GM23338 (cell line): Measurements from ENCODE around the gene SORBS1. TPM values are rescaled to one million over a fixed set of nuclear protein-coding genes. Genes with fewer than 3 reads are reported as not detected.
A peak's percentile ranks its signal among the peaks of the same experiment; 100 is the strongest.

ENCODE experiments used
- ATAC-seq: fragments of 200-7000 bp; cut with Tn5 transposase; 3 replicates; pipeline ENCODE4 v1.9.1; 2020
- DNase-seq: peaks from one replicate; pipeline ENCODE4 v3.0.0-alpha.2; 2015; ENCODE audit warnings: low spot score
- H2AFZ ChIP-seq: fragments of 200-600 bp; sonication (generic); 2 replicates; pipeline ENCODE4 v1.8.0; 2016; ENCODE audit warnings: antibody characterized with exemption, mild to moderate bottlenecking, moderate library complexity
- H3F3A ChIP-seq: fragments of 200-600 bp; sonication (generic); replicated peaks from 2 replicates; pipeline ENCODE4 v1.8.0; 2017; ENCODE audit warnings: antibody characterized with exemption, mixed run types, low read depth
- H3K27ac ChIP-seq: fragments of 200-600 bp; sonication (generic); 2 replicates; pipeline ENCODE4 v1.6.1; 2016; ENCODE audit warnings: low read depth
- H3K27me3 ChIP-seq: fragments of 200-600 bp; sonication (generic); 2 replicates; pipeline ENCODE4 v1.8.0; 2016; ENCODE audit warnings: mild to moderate bottlenecking, mixed run types, moderate library complexity; ENCODE audit not compliant: insufficient read depth
- H3K36me3 ChIP-seq: fragments of 200-600 bp; sonication (generic); 2 replicates; pipeline ENCODE4 v1.8.0; 2016; ENCODE audit warnings: mild to moderate bottlenecking; ENCODE audit not compliant: insufficient read depth
- H3K4me1 ChIP-seq: fragments of 200-600 bp; sonication (generic); 2 replicates; pipeline ENCODE4 v1.8.0; 2016; ENCODE audit warnings: mild to moderate bottlenecking, moderate library complexity; ENCODE audit not compliant: insufficient read depth
- H3K4me2 ChIP-seq: fragments of 200-600 bp; sonication (generic); 2 replicates; pipeline ENCODE4 v1.7.1; 2017; ENCODE audit warnings: mixed run types
- H3K4me3 ChIP-seq: fragments of 200-600 bp; sonication (generic); 2 replicates; pipeline ENCODE4 v1.6.1; 2016; ENCODE audit warnings: mixed run types
- H3K79me2 ChIP-seq: fragments of 200-600 bp; sonication (generic); replicated peaks from 2 replicates; pipeline ENCODE4 v1.8.0; 2017; ENCODE audit warnings: mild to moderate bottlenecking; ENCODE audit not compliant: insufficient read depth
- H3K9me2 ChIP-seq: fragments of 200-600 bp; sonication (generic); 2 replicates; pipeline ENCODE4 v1.8.0; 2017; ENCODE audit not compliant: insufficient read depth
- H4K20me1 ChIP-seq: fragments of 200-600 bp; sonication (generic); replicated peaks from 2 replicates; pipeline ENCODE4 v1.8.0; 2017; ENCODE audit warnings: mild to moderate bottlenecking; ENCODE audit not compliant: insufficient read depth
- H3K27ac Mint-ChIP-seq: 2 replicates; pipeline ENCODE4 v1.8.0; 2020; ENCODE audit warnings: inconsistent platforms, mild to moderate bottlenecking, moderate library complexity, mixed read lengths
- H3K27me3 Mint-ChIP-seq: 3 replicates; pipeline ENCODE4 v1.8.0; 2022; ENCODE audit warnings: low read depth, mild to moderate bottlenecking, moderate library complexity, mixed read lengths, inconsistent platforms; ENCODE audit not compliant: insufficient read depth, poor library complexity
- H3K36me3 Mint-ChIP-seq: 3 replicates; pipeline ENCODE4 v1.8.0; 2021; ENCODE audit warnings: low read depth, mild to moderate bottlenecking, inconsistent platforms, moderate library complexity, mixed read lengths
- H3K4me1 Mint-ChIP-seq: 3 replicates; pipeline ENCODE4 v1.8.0; 2020; ENCODE audit warnings: mild to moderate bottlenecking, inconsistent platforms, mixed read lengths
- H3K4me3 Mint-ChIP-seq: 3 replicates; pipeline ENCODE4 v1.8.0; 2021; ENCODE audit warnings: moderate library complexity, mild to moderate bottlenecking, inconsistent platforms, mixed read lengths
- H3K9me3 Mint-ChIP-seq: 3 replicates; pipeline ENCODE4 v1.8.0; 2020; ENCODE audit warnings: moderate library complexity, mild to moderate bottlenecking, inconsistent platforms, mixed read lengths
- EZH2 ChIP-seq: fragments of 200-600 bp; sonication (generic); IDR thresholded peaks from one replicate; pipeline ENCODE4 v1.8.0; 2017; ENCODE audit warnings: antibody characterized with exemption, mild to moderate bottlenecking, low read depth; ENCODE audit not compliant: unreplicated experiment
- EZH2phosphoT487 ChIP-seq: fragments of 200-600 bp; sonication (generic); IDR thresholded peaks from one replicate; pipeline ENCODE4 v1.8.1; 2018; ENCODE audit warnings: antibody characterized with exemption; ENCODE audit not compliant: unreplicated experiment
- POLR2AphosphoS5 ChIP-seq: IDR thresholded peaks from 2 replicates; pipeline ENCODE4 v1.6.1; 2016; ENCODE audit warnings: antibody characterized with exemption, low read depth
- polyA plus RNA-seq: library from polyadenylated mRNA; unstranded; fragments of >200 nt; fragmentation: Nextera tagmentation; extraction: Ambion mirVana; gene quantifications from 2 replicates; pipeline ENCODE4 v1.2.1, GENCODE V29; 2016
- total RNA-seq: library from RNA; depleted of rRNA; stranded (reverse); fragments of >200 nt; shearing (Covaris generic); gene quantifications from 2 replicates; pipeline ENCODE4 v1.2.3, GENCODE V29; 2014
- TF ChIP-seq, protein P1 (sequence below): fragments of 250-450 bp; sonication (Bioruptor Pico); IDR thresholded peaks from 2 replicates; pipeline ENCODE4 v1.5.0; 2020; ENCODE audit warnings: mild to moderate bottlenecking, moderate library complexity
- TF ChIP-seq, protein P2 (sequence below): IDR thresholded peaks from one replicate; pipeline ENCODE4 v1.6.1; 2018; ENCODE audit warnings: antibody characterized with exemption; ENCODE audit not compliant: unreplicated experiment

Gene SORBS1
- total and polyA plus RNA-seq, 2 experiments from 2014 or later = 47.7 to 51.5 TPM

DNA sequence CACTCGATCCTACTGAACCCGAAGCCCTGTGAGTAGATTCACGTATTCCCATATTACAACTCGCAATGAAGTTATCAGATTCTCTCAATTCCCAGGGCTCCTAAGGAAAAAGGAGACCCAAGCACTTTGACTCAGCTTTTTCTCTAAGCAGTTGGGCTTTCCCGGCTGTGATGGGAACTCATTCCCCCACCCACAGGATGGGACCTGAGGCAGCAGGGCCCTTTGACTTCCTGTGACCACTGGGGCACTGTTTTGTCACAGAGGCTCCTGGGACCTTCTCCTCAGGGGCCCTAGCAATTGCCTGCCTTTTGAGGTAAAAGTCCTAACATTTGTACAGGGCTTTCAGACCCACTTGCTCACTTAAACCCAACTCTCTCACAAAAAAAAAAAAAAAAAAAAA lies 147.6 kb downstream of the SORBS1 start (continued):
- TF ChIP-seq, protein P1, sequence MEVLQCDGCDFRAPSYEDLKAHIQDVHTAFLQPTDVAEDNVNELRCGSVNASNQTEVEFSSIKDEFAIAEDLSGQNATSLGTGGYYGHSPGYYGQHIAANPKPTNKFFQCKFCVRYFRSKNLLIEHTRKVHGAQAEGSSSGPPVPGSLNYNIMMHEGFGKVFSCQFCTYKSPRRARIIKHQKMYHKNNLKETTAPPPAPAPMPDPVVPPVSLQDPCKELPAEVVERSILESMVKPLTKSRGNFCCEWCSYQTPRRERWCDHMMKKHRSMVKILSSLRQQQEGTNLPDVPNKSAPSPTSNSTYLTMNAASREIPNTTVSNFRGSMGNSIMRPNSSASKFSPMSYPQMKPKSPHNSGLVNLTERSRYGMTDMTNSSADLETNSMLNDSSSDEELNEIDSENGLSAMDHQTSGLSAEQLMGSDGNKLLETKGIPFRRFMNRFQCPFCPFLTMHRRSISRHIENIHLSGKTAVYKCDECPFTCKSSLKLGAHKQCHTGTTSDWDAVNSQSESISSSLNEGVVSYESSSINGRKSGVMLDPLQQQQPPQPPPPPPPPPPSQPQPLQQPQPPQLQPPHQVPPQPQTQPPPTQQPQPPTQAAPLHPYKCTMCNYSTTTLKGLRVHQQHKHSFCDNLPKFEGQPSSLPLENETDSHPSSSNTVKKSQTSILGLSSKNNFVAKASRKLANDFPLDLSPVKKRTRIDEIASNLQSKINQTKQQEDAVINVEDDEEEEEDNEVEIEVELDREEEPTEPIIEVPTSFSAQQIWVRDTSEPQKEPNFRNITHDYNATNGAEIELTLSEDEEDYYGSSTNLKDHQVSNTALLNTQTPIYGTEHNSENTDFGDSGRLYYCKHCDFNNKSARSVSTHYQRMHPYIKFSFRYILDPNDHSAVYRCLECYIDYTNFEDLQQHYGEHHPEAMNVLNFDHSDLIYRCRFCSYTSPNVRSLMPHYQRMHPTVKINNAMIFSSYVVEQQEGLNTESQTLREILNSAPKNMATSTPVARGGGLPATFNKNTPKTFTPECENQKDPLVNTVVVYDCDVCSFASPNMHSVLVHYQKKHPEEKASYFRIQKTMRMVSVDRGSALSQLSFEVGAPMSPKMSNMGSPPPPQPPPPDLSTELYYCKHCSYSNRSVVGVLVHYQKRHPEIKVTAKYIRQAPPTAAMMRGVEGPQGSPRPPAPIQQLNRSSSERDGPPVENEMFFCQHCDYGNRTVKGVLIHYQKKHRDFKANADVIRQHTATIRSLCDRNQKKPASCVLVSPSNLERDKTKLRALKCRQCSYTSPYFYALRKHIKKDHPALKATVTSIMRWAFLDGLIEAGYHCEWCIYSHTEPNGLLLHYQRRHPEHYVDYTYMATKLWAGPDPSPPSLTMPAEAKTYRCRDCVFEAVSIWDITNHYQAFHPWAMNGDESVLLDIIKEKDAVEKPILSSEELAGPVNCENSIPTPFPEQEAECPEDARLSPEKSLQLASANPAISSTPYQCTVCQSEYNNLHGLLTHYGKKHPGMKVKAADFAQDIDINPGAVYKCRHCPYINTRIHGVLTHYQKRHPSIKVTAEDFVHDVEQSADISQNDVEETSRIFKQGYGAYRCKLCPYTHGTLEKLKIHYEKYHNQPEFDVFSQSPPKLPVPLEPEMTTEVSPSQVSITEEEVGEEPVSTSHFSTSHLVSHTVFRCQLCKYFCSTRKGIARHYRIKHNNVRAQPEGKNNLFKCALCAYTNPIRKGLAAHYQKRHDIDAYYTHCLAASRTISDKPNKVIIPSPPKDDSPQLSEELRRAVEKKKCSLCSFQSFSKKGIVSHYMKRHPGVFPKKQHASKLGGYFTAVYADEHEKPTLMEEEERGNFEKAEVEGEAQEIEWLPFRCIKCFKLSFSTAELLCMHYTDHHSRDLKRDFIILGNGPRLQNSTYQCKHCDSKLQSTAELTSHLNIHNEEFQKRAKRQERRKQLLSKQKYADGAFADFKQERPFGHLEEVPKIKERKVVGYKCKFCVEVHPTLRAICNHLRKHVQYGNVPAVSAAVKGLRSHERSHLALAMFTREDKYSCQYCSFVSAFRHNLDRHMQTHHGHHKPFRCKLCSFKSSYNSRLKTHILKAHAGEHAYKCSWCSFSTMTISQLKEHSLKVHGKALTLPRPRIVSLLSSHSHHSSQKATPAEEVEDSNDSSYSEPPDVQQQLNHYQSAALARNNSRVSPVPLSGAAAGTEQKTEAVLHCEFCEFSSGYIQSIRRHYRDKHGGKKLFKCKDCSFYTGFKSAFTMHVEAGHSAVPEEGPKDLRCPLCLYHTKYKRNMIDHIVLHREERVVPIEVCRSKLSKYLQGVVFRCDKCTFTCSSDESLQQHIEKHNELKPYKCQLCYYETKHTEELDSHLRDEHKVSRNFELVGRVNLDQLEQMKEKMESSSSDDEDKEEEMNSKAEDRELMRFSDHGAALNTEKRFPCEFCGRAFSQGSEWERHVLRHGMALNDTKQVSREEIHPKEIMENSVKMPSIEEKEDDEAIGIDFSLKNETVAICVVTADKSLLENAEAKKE (CRISPR knock-in tag) = no peak
- no peak for TF ChIP-seq EZH2phosphoT487
- TF ChIP-seq POLR2AphosphoS5 = no peak
- TF ChIP-seq EZH2 = no peak

GRCh38 chr10:95411635-95412034 lies 149.5 kb downstream of the SORBS1 start:
- H2AFZ ChIP-seq = no peak overlapping the region
- H3K9me2 ChIP-seq = no peaks in the 10 kb centered on the region
- no peaks in the 10 kb centered on the region for H4K20me1 ChIP-seq
- H3K4me1 Mint-ChIP-seq = peaks cover 63% of the 10 kb centered on the region
- DNase-seq (peak; percentile 75), ATAC-seq (peak; percentile 11; the same call in 1 of the 3 replicates)
- H3K36me3 ChIP-seq = no peaks in the 10 kb centered on the region
- no peaks in the 10 kb centered on the region for H3K27me3 ChIP-seq
- H3K36me3 Mint-ChIP-seq = peaks cover 7% of the 10 kb centered on the region; the same call in 1 of the 3 replicates
- no peaks in the 10 kb centered on the region for H3K9me3 Mint-ChIP-seq
- no peak overlapping the region for H3K4me2 ChIP-seq
- H3K27ac Mint-ChIP-seq = no peak overlapping the region
- H3K27ac ChIP-seq = no peak overlapping the region
- no peaks in the 10 kb centered on the region for H3K79me2 ChIP-seq
- no peaks in the 10 kb centered on the region for H3F3A ChIP-seq
- no peak overlapping the region for H3K4me3 ChIP-seq
- H3K4me3 Mint-ChIP-seq = no peak overlapping the region
- H3K27me3 Mint-ChIP-seq = peaks cover 5% of the 10 kb centered on the region
- no peak for TF ChIP-seq EZH2phosphoT487
- TF ChIP-seq, protein P2, sequence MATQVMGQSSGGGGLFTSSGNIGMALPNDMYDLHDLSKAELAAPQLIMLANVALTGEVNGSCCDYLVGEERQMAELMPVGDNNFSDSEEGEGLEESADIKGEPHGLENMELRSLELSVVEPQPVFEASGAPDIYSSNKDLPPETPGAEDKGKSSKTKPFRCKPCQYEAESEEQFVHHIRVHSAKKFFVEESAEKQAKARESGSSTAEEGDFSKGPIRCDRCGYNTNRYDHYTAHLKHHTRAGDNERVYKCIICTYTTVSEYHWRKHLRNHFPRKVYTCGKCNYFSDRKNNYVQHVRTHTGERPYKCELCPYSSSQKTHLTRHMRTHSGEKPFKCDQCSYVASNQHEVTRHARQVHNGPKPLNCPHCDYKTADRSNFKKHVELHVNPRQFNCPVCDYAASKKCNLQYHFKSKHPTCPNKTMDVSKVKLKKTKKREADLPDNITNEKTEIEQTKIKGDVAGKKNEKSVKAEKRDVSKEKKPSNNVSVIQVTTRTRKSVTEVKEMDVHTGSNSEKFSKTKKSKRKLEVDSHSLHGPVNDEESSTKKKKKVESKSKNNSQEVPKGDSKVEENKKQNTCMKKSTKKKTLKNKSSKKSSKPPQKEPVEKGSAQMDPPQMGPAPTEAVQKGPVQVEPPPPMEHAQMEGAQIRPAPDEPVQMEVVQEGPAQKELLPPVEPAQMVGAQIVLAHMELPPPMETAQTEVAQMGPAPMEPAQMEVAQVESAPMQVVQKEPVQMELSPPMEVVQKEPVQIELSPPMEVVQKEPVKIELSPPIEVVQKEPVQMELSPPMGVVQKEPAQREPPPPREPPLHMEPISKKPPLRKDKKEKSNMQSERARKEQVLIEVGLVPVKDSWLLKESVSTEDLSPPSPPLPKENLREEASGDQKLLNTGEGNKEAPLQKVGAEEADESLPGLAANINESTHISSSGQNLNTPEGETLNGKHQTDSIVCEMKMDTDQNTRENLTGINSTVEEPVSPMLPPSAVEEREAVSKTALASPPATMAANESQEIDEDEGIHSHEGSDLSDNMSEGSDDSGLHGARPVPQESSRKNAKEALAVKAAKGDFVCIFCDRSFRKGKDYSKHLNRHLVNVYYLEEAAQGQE = peak; percentile 89
- H3K4me1 ChIP-seq = peaks cover 40% of the 10 kb centered on the region
